Ascending aorta (tissue), 2 donors: ENCODE results near the gene GTF2A2. TPM values are rescaled to one million over a fixed set of nuclear protein-coding genes. Genes with fewer than 3 reads are reported as not detected.
A peak's percentile ranks its signal among the peaks of the same experiment; 100 is the strongest.

Experiments used
- DNase-seq, 2 donors: peaks; one replicate each; pipeline ENCODE4 v3.0.0-alpha.2; 2019; ENCODE audit warnings: low spot score in 2 of 2
- H3K27ac ChIP-seq, 2 donors: fragments of 200-600 bp; sonication (generic); one replicate each; pipeline ENCODE4 v1.5.1; 2016 to 2017; ENCODE audit warnings: mild to moderate bottlenecking in 1 of 2
- H3K27me3 ChIP-seq: fragments of 200-600 bp; sonication (generic); one replicate; pipeline ENCODE4 v1.5.1; 2017
- H3K36me3 ChIP-seq, 2 donors: fragments of 200-600 bp; sonication (generic); one replicate each; pipeline ENCODE4 v1.5.1; 2016
- H3K4me1 ChIP-seq, 2 donors: fragments of 200-600 bp; sonication (generic); one replicate each; pipeline ENCODE4 v1.5.1; 2016 to 2017; ENCODE audit warnings: mild to moderate bottlenecking in 1 of 2
- H3K4me3 ChIP-seq, 2 donors: fragments of 200-600 bp; sonication (generic); one replicate each; pipeline ENCODE4 v1.5.1; 2016 to 2017; ENCODE audit warnings: mild to moderate bottlenecking in 1 of 2
- H3K9me3 ChIP-seq, 2 donors: fragments of 200-600 bp; sonication (generic); one replicate each; pipeline ENCODE4 v1.5.1; 2016
- CTCF ChIP-seq, 3 experiments: fragments of 200-600 bp in 2 of 3; fragments of 450-650 bp in 1 of 3; sonication (generic) in 2 of 3; IDR thresholded peaks; one replicate each; pipeline ENCODE4 v1.5.1; 2016 to 2019; ENCODE audit warnings: antibody characterized with exemption in 3 of 3, mild to moderate bottlenecking in 1 of 3, moderate library complexity in 1 of 3
- intact Hi-C: fragments of 100-400 bp; cut with DNase I; formaldehyde crosslinking; loops from one replicate; pipeline ENCODE4 v1.15.1; 2023
- total RNA-seq: library from RNA; depleted of rRNA; stranded (reverse); fragments of >200 nt; gene quantifications from one replicate; pipeline ENCODE4 v1.1.0, GENCODE V29; 2016

Gene GTF2A2
- total RNA-seq, 1 donor from 2014 or later, result 1.4 TPM

GRCh38 chr15:59662260-59662659 is 4.9 kb upstream of the GTF2A2 start:
- no peak for TF ChIP-seq CTCF (IDR thresholded peaks at IDR 0.05)
- no peaks in the 10 kb centered on the region for H3K4me1 ChIP-seq
- H3K9me3 ChIP-seq, result no peaks in the 10 kb centered on the region
- peaks cover 19 to 46% of the 10 kb centered on the region in 2 donors for H3K36me3 ChIP-seq
- H3K27me3 ChIP-seq, result no peaks in the 10 kb centered on the region
- H3K4me3 ChIP-seq, result no peak overlapping the region
- no peak for DNase-seq
- H3K27ac ChIP-seq, result no peak overlapping the region
- intact Hi-C loops, result no loop called here

- intact Hi-C loops, result no loop called here
- Histone ChIP-seq H3K9me3 (no peaks in the 10 kb centered on the region), H3K4me3 (no peak overlapping the region), H3K27ac (no peak overlapping the region), H3K36me3 (peaks cover 9 to 26% of the 10 kb centered on the region in 2 donors), H3K27me3 (no peaks in the 10 kb centered on the region), H3K4me1 (peaks cover 5 to 8% of the 10 kb centered on the region in 2 donors)
- no peak for DNase-seq
- no peak for TF ChIP-seq CTCF (IDR thresholded peaks at IDR 0.05)
Observed at GRCh38 chr15:59659366-59659765, 2.1 kb upstream of the GTF2A2 start.

DNA sequence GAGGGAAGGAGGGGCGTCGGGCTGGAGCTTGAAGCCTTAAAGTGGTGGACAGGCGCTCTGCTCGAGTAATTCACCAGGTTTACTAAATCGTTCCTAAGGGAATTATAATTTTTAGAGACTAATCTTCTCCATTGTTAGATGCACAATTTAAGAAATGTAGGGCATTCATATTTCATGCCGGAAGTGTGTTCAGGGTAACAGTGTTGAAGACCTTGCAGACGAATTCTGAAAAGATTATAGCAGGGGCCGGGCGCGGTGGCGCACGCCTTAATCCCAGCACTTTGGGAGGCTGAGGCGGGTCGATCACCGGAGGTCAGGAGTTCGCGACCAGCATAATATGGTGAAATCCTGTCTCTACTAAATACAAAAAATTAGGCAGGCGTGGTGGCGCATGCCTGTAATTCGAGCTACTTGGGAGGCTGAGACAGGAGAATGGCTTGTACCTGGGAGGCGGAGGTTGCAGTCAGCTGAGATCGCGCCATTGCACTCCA is 365 bp upstream of the GTF2A2 start:
- no peak for TF ChIP-seq CTCF (IDR thresholded peaks at IDR 0.05)
- intact Hi-C loops, result loop anchor here (1.0 kb wide), 1 partner anchor 32 kb away; the partner anchor contains the start of gene BNIP2
- H3K27ac ChIP-seq, result peak overlapping the region; percentile 83 to 85

DNA sequence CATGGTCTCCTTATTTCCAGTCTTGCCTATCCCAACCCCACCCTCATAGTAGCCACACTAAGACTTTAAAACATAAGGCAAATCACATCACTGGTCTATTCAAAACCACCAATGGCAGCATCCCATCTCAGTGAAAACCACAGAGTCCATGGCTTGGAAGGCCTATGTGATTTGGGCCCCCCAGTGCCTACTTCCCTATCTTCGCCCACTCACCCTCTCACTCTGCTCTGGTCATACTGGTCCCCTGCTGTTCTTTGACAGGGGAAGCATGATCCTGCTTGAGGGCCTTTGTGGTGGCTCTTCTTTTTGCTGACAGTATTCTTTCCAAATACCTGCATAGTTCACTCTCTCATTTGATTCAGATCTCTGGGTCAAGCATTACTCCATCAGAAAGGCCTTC is 3.3 kb downstream of the GTF2A2 start:
- intact Hi-C loops, result no loop called here
- no peaks in the 10 kb centered on the region for H3K9me3 ChIP-seq
- H3K36me3 ChIP-seq, result peaks cover 20 to 21% of the 10 kb centered on the region in 2 donors
- no peaks in the 10 kb centered on the region for H3K27me3 ChIP-seq
- H3K4me1 ChIP-seq, result peaks cover 5 to 8% of the 10 kb centered on the region in 2 donors
- TF ChIP-seq CTCF (IDR thresholded peaks at IDR 0.05), result no peak
- H3K27ac ChIP-seq, result no peak overlapping the region
- no peak overlapping the region for H3K4me3 ChIP-seq
- no peak for DNase-seq

More for the DNA sequence above, 365 bp upstream of the GTF2A2 start:
- H3K4me3 ChIP-seq, result peak overlapping the region; percentile 78 to 97
- peaks cover 1 to 13% of the 10 kb centered on the region in 2 donors for H3K36me3 ChIP-seq
- H3K4me1 ChIP-seq, result peaks cover 5 to 8% of the 10 kb centered on the region in 2 donors
- no peaks in the 10 kb centered on the region for H3K27me3 ChIP-seq
- no peak for DNase-seq
- no peaks in the 10 kb centered on the region for H3K9me3 ChIP-seq

DNA sequence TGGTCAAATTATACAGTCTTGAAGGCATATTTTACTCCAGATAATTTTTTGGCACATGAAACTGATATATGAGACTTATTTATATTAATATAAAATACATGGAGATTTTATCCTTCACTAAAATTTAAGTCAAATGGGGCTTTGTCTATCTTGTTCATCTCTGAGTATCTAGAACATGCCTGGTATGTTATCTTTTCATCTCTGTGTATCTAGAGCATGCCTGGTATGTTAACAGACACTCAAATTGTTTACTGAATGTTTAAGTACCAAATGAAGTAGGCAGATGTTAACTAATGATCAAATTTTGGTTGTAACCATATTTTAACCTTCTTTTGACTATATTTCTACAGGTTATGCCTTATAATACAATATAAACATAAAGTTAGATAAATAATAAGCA is 7.7 kb downstream of the GTF2A2 start:
- intact Hi-C loops, result no loop called here
- H3K27ac ChIP-seq, result no peak overlapping the region
- H3K4me3 ChIP-seq, result no peak overlapping the region
- no peaks in the 10 kb centered on the region for H3K27me3 ChIP-seq
- DNase-seq, result no peak
- peaks cover 31 to 46% of the 10 kb centered on the region in 2 donors for H3K36me3 ChIP-seq
- TF ChIP-seq CTCF (IDR thresholded peaks at IDR 0.05), result no peak
- peaks cover 0 to under 1% of the 10 kb centered on the region in 2 donors for H3K4me1 ChIP-seq
- no peaks in the 10 kb centered on the region for H3K9me3 ChIP-seq

- Histone ChIP-seq H3K4me3 (no peak overlapping the region), H3K27me3 (no peaks in the 10 kb centered on the region), H3K27ac (no peak overlapping the region), H3K9me3 (no peaks in the 10 kb centered on the region), H3K4me1 (no peaks in the 10 kb centered on the region), H3K36me3 (peaks cover 28 to 57% of the 10 kb centered on the region in 2 donors)
- TF ChIP-seq CTCF (IDR thresholded peaks at IDR 0.05), result no peak
- no peak for DNase-seq
- intact Hi-C loops, result no loop called here
Observed at GRCh38 chr15:59647085-59647484, 10.2 kb downstream of the GTF2A2 start.
